IMR-90 (cell line): Measurements from ENCODE around the gene PRRT2. TPM values are rescaled to one million over a fixed set of nuclear protein-coding genes. Genes with fewer than 3 reads are reported as not detected.

Source experiments
- ATAC-seq: fragments of 200-7000 bp; cut with Tn5 transposase; 2 replicates; pipeline ENCODE4 v1.9.1; 2020; ENCODE audit warnings: low read depth, mild to moderate bottlenecking, moderate library complexity
- BruUV-seq: library from RNA; stranded (reverse); fragments of 400-500 nt; replicated peaks from 2 replicates; lab custom pipeline; 2021; lab: Mats Ljungman, UMichigan
- CTCF ChIA-PET: fragments of 300-600 bp; formaldehyde crosslinking; extraction: SDS; loops from one replicate; lab custom pipeline; 2021; ENCODE audit warnings: antibody characterized with exemption; lab: Yijun Ruan, JAX
- POLR2A ChIA-PET: fragments of 300-600 bp; sonication (Branson Sonifier 250); formaldehyde crosslinking; loops from one replicate; lab custom pipeline; 2022; ENCODE audit warnings: antibody characterized with exemption; ENCODE audit not compliant: unreplicated experiment; lab: Charles Lee
- DNase-seq: peaks from one replicate; pipeline ENCODE4 v3.0.0; 2013
- H2AFZ ChIP-seq: replicated peaks from 2 replicates; pipeline ENCODE3; 2013; ENCODE audit warnings: low read length, mild to moderate bottlenecking; ENCODE audit not compliant: poor library complexity
- H2AK5ac ChIP-seq: 2 replicates; pipeline ENCODE4 v1.6.1; 2013; ENCODE audit warnings: low read depth, low read length, inconsistent platforms
- H2AK9ac ChIP-seq: replicated peaks from 2 replicates; pipeline ENCODE3; 2013; ENCODE audit warnings: mild to moderate bottlenecking, low read depth, low read length, moderate library complexity; ENCODE audit not compliant: poor library complexity
- H2BK120ac ChIP-seq: 2 replicates; pipeline ENCODE4 v1.6.1; 2013; ENCODE audit warnings: low read depth, low read length, inconsistent platforms
- H2BK15ac ChIP-seq: 3 replicates; pipeline ENCODE4 v1.6.1; 2013; ENCODE audit warnings: low read depth, low read length, inconsistent platforms
- H2BK20ac ChIP-seq: 2 replicates; pipeline ENCODE4 v1.6.1; 2013; ENCODE audit warnings: low read depth, mild to moderate bottlenecking, inconsistent platforms, low read length, moderate library complexity
- H2BK5ac ChIP-seq: 2 replicates; pipeline ENCODE4 v1.6.1; 2013; ENCODE audit warnings: mild to moderate bottlenecking, low read depth, low read length, inconsistent platforms; ENCODE audit not compliant: poor library complexity, severe bottlenecking
- H3K14ac ChIP-seq: replicated peaks from 2 replicates; pipeline ENCODE4 v1.6.1; 2013; ENCODE audit warnings: low read depth, low read length, inconsistent platforms
- H3K18ac ChIP-seq: 2 replicates; pipeline ENCODE4 v1.6.1; 2013; ENCODE audit warnings: low read depth, low read length, control low read depth
- H3K23ac ChIP-seq: 2 replicates; pipeline ENCODE4 v1.6.1; 2013; ENCODE audit warnings: low read depth, low read length, inconsistent platforms
- H3K27ac ChIP-seq: 2 replicates; pipeline ENCODE4 v1.5.1; 2013; ENCODE audit warnings: mild to moderate bottlenecking, control low read depth, low read length; ENCODE audit not compliant: insufficient read depth
- H3K27me3 ChIP-seq: 2 replicates; pipeline ENCODE4 v1.6.1; 2013; ENCODE audit warnings: low read length; ENCODE audit not compliant: control insufficient read depth, insufficient read depth
- H3K36me3 ChIP-seq: 2 replicates; pipeline ENCODE4 v1.6.1; 2013; ENCODE audit warnings: low read length, mixed read lengths; ENCODE audit not compliant: control insufficient read depth, insufficient read depth
- H3K4ac ChIP-seq: 2 replicates; pipeline ENCODE4 v1.6.1; 2013; ENCODE audit warnings: low read depth, low read length, inconsistent platforms
- H3K4me1 ChIP-seq: 2 replicates; pipeline ENCODE4 v1.6.1; 2013; ENCODE audit warnings: low read length, mixed read lengths; ENCODE audit not compliant: control insufficient read depth, insufficient read depth
- H3K4me2 ChIP-seq: 2 replicates; pipeline ENCODE4 v1.6.1; 2013; ENCODE audit warnings: low read depth, mild to moderate bottlenecking, control low read depth, low read length, moderate library complexity
- H3K4me3 ChIP-seq: 2 replicates; pipeline ENCODE4 v1.5.1; 2013; ENCODE audit warnings: low read depth, mild to moderate bottlenecking, control low read depth, low read length, moderate library complexity; ENCODE audit not compliant: insufficient read depth
- H3K56ac ChIP-seq: 2 replicates; pipeline ENCODE4 v1.6.1; 2013; ENCODE audit warnings: low read length, inconsistent platforms; ENCODE audit not compliant: insufficient read depth; ENCODE audit errors: extremely low read depth
- H3K79me1 ChIP-seq, 2 experiments: 2 replicates each; pipeline ENCODE4 v1.6.1; 2013; ENCODE audit warnings: low read length in 2 of 2, inconsistent platforms in 1 of 2, low read depth in 1 of 2
- H3K9ac ChIP-seq: 2 replicates; pipeline ENCODE4 v1.6.1; 2013; ENCODE audit warnings: low read depth, low read length, control low read depth
- H3K9me1 ChIP-seq: 2 replicates; pipeline ENCODE4 v1.6.1; 2013; ENCODE audit warnings: low read length, inconsistent platforms; ENCODE audit not compliant: insufficient read depth
- H3K9me3 ChIP-seq: 2 replicates; pipeline ENCODE4 v1.6.1; 2013; ENCODE audit warnings: low read length; ENCODE audit not compliant: control insufficient read depth, insufficient read depth
- H4K20me1 ChIP-seq: 2 replicates; pipeline ENCODE4 v1.6.1; 2013; ENCODE audit warnings: low read length, inconsistent platforms; ENCODE audit not compliant: insufficient read depth
- H4K5ac ChIP-seq: 2 replicates; pipeline ENCODE4 v1.6.1; 2013; ENCODE audit warnings: mild to moderate bottlenecking, low read depth, low read length, control low read depth
- H4K8ac ChIP-seq, 2 experiments: 2 replicates each; pipeline ENCODE4 v1.6.1; 2013; ENCODE audit warnings: low read depth in 2 of 2, low read length in 2 of 2, control low read depth in 1 of 2, inconsistent platforms in 1 of 2
- H4K91ac ChIP-seq: 2 replicates; pipeline ENCODE4 v1.6.1; 2013; ENCODE audit warnings: low read depth, low read length, inconsistent platforms; ENCODE audit not compliant: insufficient read depth
- BHLHE40 ChIP-seq: fragments of 150-350 bp; IDR thresholded peaks from 2 replicates; pipeline ENCODE4 v1.6.1; 2016; ENCODE audit warnings: mild to moderate bottlenecking, low read depth, low read length
- CEBPB ChIP-seq: IDR thresholded peaks from 2 replicates; pipeline ENCODE4 v1.6.1; 2012; ENCODE audit warnings: low read depth, low read length, improper control_type of control experiment
- CHD1 ChIP-seq: IDR thresholded peaks from 2 replicates; pipeline ENCODE4 v1.6.1; 2012; ENCODE audit warnings: low read depth, low read length, improper control_type of control experiment
- CTCF ChIP-seq: conservative IDR thresholded peaks from 2 replicates; pipeline ENCODE4 v1.5.1; 2012; ENCODE audit warnings: mild to moderate bottlenecking, low read depth, low read length, improper control_type of control experiment
- ELK1 ChIP-seq: fragments of 150-350 bp; IDR thresholded peaks from 2 replicates; pipeline ENCODE4 v1.6.1; 2016; ENCODE audit warnings: low read depth, mild to moderate bottlenecking, low read length, moderate library complexity, borderline replicate concordance
- FOS ChIP-seq: fragments of 150-350 bp; IDR thresholded peaks from 2 replicates; pipeline ENCODE4 v1.6.1; 2016; ENCODE audit warnings: low read depth, low read length
- MAFK ChIP-seq: IDR thresholded peaks from 2 replicates; pipeline ENCODE4 v1.6.1; 2012; ENCODE audit warnings: low read depth, low read length, improper control_type of control experiment
- MAZ ChIP-seq: IDR thresholded peaks from 2 replicates; pipeline ENCODE4 v1.6.1; 2012; ENCODE audit warnings: low read depth, mild to moderate bottlenecking, low read length, improper control_type of control experiment, moderate library complexity, borderline replicate concordance
- NFE2L2 ChIP-seq: fragments of 150-350 bp; IDR thresholded peaks from 2 replicates; pipeline ENCODE4 v1.6.1; 2016; ENCODE audit warnings: low read depth, mild to moderate bottlenecking, low read length
- POLR2A ChIP-seq: IDR thresholded peaks from 2 replicates; pipeline ENCODE4 v1.6.1; 2012; ENCODE audit warnings: mild to moderate bottlenecking, low read depth, low read length
- RCOR1 ChIP-seq: IDR thresholded peaks from 2 replicates; pipeline ENCODE4 v1.6.1; 2012; ENCODE audit warnings: mild to moderate bottlenecking, low read length, improper control_type of control experiment; ENCODE audit not compliant: insufficient replicate concordance
- RFX5 ChIP-seq: IDR thresholded peaks from 2 replicates; pipeline ENCODE4 v1.8.0; 2012; ENCODE audit warnings: low read depth, mild to moderate bottlenecking, low read length, moderate library complexity
- USF2 ChIP-seq: fragments of 150-350 bp; IDR thresholded peaks from 2 replicates; pipeline ENCODE4 v1.6.1; 2017; ENCODE audit warnings: mild to moderate bottlenecking, antibody characterized with exemption, low read length, low read depth
- WGBS, 2 experiments: methylation state at CpG; one replicate each; pipeline versions ENCODE4 v1.1.5 to v1.1.7; 2013; ENCODE audit warnings: missing lambda C conversion rate in 2 of 2; ENCODE audit not compliant: insufficient read length in 1 of 2; ENCODE audit errors: extremely low coverage in 2 of 2; 5-methylcytosine and 5-hydroxymethylcytosine counted together
- dilution Hi-C: fragments of 300-500 bp; cut with HindIII; formaldehyde crosslinking; loops from one replicate; pipeline ENCODE4 v1.14.3; 2018; ENCODE audit warnings: low sequenced_read_pairs; ENCODE audit not compliant: unreplicated experiment
- in situ Hi-C: fragments of 300-500 bp; cut with MboI; formaldehyde crosslinking; loops from 3 replicates; pipeline ENCODE4 v1.14.3; 2019; ENCODE audit warnings: low sequenced_read_pairs, inconsistent platforms, mixed read lengths
- intact Hi-C: fragments of 100-400 bp; cut with micrococcal nuclease; formaldehyde crosslinking; loops from 2 replicates; pipeline ENCODE4 v1.10.0; 2022
- polyA plus RNA-seq, 3 experiments: library from polyadenylated mRNA; depleted of rRNA; stranded (reverse); fragments of >200 nt; gene quantifications; 2 replicates each; pipeline ENCODE4 v1.2.3, GENCODE V29; 2012; ENCODE audit warnings: low replicate concordance in 1 of 3
- total RNA-seq: library from RNA; depleted of rRNA; stranded (reverse); fragments of >200 nt; gene quantifications from 2 replicates; pipeline ENCODE4 v1.2.3, GENCODE V29; 2012

PRRT2 gene
- total and polyA plus RNA-seq, 2 of the 4 experiments (the other 2 are of a cell fraction), result 0.90 to 10.5 TPM

GRCh38 chr16:29802416-29802935 lies 9.5 kb upstream of the PRRT2 start:
- no peaks in the 10 kb centered on the region for H3K9me1 ChIP-seq
- ChIA-PET POLR2A (no interaction called here), CTCF (no interaction called here)
- no CpG with 5 or more reads among the region's 8 CpGs for WGBS, 2 experiments
- H3K23ac ChIP-seq, result no peak overlapping the region
- H3K56ac ChIP-seq, result no peak overlapping the region
- no peak overlapping the region for H3K4me3 ChIP-seq
- no peak overlapping the region for H2AK9ac ChIP-seq
- H3K4me2 ChIP-seq, result no peak overlapping the region
- H4K20me1 ChIP-seq, result peaks cover 1% of the 10 kb centered on the region
- H3K27ac ChIP-seq, result no peak overlapping the region
- H2BK20ac ChIP-seq, result no peak overlapping the region
- H3K9me3 ChIP-seq, result no peaks in the 10 kb centered on the region
- H3K36me3 ChIP-seq, result peaks cover 29% of the 10 kb centered on the region
- H3K79me1 ChIP-seq, result peaks cover 11 to 22% of the 10 kb centered on the region in 2 experiments; a peak in 3 of 4 replicates
- TF ChIP-seq MAZ, result no peak
- TF ChIP-seq RCOR1, result no peak
- no peak for TF ChIP-seq FOS
- TF ChIP-seq NFE2L2, result no peak
- no peak for TF ChIP-seq CTCF
- no peak for TF ChIP-seq CHD1
- no peak for TF ChIP-seq ELK1
- no peak for TF ChIP-seq USF2
- TF ChIP-seq RFX5, result no peak
- TF ChIP-seq CEBPB, result no peak
- TF ChIP-seq MAFK, result no peak
- TF ChIP-seq BHLHE40, result no peak
- TF ChIP-seq POLR2A, result no peak
- dilution Hi-C loops (no loop called here), intact Hi-C loops (no loop called here), in situ Hi-C loops (no loop called here)
- no peak overlapping the region for H4K91ac ChIP-seq
- no peak overlapping the region for H4K8ac ChIP-seq
- H2BK120ac ChIP-seq, result no peak overlapping the region
- H3K4ac ChIP-seq, result no peak overlapping the region
- H2BK5ac ChIP-seq, result no peak overlapping the region
- H2AFZ ChIP-seq, result no peak overlapping the region
- H3K9ac ChIP-seq, result no peak overlapping the region
- H3K18ac ChIP-seq, result no peak overlapping the region
- H3K27me3 ChIP-seq, result no peaks in the 10 kb centered on the region
- no peak overlapping the region for H3K14ac ChIP-seq
- H4K5ac ChIP-seq, result no peak overlapping the region
- no peak overlapping the region for H2AK5ac ChIP-seq
- H2BK15ac ChIP-seq, result no peak overlapping the region
- no peak for ATAC-seq
- DNase-seq, result no peak
- H3K4me1 ChIP-seq, result peaks cover 4% of the 10 kb centered on the region
- BruUV-seq, result no TSS peak
